HG03108 (cell line): ENCODE data around the gene OR10C1.

Source experiments
- ATAC-seq: cut with Tn5 transposase; IDR thresholded peaks from one replicate; pipeline ENCODE4 v1.9.1; 2021; ENCODE audit warnings: moderate library complexity; ENCODE audit not compliant: unreplicated experiment

OR10C1 gene

DNA sequence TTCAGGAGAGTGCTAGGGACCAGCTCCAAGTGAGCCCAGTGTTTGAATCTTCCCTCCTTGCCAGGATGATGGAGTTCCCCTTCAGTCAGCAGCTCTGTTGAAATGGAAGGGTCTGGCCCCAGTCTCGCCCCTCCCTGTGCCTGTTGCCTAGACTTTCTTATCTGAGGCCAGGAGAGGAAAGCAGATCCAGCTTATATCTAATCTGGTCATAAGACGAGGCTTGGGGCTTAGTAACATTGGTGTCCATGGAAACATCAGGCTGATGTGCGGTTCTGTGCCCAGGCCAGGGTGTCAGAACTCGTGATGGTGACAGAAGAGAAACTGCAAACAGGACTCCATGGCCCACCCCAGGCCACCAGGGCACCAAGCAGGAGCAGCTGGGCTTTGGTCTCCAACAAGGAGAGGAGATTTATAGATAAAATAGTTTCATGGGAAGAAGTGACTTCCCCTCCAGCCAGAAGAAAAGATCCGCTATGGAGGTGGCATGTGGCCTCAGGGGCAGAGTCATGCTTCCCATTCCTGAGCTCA is 38.9 kb downstream of the OR10C1 start:
- ATAC-seq, result no peak

DNA sequence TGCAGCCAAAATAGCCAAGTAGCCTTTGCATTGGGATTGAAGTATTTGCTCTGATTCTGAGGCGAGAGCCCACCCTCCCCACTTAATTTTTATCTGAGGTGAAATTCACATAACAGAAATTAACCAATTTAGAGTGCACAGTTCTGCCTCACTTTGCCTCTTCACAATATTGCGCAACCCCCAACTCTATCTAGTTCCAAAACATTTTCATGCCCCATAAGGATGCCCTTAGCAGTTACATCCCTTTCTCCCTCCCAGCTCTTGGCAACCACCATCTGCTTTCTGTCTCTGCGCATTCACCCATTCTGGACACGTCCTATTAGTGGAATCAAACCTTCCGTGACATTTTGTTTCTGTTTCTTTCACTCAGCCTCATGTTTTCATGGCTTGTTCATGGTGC is 39.6 kb downstream of the OR10C1 start:
- no peak for ATAC-seq

DNA sequence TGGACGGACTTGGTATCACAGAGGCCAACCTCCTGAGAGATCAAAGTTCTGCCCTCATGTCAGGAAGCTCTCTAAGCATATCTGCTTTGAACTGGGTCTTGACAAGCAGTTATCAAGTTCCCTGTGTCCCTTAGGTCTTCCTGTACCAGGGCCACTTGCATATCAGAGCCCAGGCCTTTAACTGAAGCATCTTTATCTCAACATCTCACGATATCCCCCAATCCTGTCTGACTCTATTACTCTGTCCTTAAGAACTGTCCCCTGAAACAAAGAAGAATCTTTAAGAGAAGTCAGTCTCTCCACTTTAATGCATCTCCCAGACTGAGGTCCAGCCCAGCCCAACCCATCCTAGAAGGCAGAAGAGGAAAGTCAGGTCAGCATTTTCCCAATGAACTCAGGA is 40.5 kb downstream of the OR10C1 start:
- ATAC-seq, result no peak

DNA sequence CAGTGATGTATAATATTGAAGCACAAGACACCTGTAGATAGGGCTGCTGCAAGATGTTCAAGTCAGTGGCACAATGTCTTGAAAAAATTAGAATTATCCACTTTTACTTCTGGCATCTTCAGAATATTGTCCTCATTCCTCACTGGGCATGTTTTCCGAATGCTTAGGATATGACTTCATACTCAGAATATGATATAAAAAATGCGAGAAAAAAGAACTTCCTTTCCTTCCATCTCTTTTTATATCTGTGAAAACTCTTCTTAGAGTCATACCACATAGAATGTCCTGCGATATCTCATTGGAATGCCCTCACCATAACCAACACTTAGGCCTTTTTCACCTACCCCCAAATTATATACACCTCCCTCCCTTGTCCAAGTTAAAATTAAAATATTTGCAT is 44.1 kb downstream of the OR10C1 start:
- no peak for ATAC-seq

DNA sequence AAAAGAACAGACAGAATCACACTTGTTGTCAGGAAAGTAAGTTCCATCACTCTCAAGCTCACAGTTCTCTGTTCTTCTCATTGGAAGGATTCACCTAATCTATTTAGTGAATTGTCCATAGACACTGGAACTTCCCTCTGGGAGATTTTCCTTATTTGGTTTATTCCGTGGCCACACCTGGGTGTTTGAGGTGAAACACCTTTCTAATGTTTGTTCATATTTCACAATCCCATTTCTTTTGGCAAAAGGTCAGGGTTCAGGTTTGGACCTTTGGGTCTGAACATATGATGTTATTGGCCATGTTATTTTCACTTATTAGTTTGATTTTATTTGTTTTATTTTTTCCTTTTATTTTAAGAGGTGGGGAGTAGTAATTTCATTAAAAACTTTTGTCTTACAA is 44.6 kb downstream of the OR10C1 start:
- ATAC-seq, result no peak

DNA sequence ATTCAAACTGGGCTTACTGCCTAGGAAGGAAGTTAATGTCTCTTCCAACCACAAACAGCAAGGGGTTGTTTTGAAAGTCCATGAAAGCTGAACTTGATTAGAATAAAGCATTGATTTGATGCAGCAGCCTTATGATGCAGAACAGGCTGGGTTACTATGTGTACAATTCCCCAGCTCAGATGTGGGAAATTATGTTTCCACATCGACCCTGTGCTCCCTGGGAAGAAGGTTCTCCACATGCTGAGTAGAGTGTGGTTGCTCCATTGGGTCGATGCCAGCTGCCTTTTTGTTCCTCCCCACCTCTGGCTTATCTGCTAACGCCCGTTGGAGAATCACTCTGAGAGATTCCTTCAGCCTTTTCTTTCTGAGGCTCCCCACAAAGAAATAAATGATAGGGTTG is 47.5 kb downstream of the OR10C1 start:
- no peak for ATAC-seq

DNA sequence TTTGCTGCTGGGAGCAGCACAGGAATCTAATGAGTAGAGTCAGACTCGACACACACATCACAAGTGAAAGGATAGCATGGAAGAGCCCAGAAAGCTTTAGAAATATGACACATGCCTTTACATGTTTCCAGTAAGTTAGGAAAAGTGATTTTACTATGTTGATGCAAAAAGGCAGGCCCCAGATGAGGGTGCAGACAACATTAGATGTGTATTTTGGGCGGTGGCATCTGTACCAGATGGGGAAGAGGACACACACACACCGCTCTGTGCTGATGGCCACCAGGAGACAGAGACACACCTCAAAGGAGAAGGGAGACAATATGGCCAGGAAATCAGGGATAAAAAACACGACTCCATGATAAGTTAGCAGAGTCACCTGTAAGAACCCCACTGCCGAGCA is 48.0 kb downstream of the OR10C1 start:
- no peak for ATAC-seq

DNA sequence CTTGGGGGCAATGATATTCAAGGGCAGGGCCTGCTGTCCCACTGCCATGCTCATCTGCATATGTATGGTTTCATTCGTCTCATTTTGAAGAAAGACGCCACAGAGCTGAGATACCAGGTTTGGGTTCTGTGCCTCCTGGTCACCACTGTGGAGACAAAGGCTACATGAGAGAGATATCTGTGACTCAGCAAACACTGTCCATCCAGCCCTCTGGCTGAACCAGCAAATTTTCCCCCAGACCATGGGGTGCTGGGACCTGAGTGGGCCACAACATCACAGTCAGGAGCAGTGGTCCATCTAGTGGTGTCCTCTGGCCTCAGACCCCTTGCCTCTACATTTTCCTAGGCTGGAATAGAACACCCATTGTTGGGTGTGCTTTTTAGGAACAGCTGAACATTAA is 48.6 kb downstream of the OR10C1 start, which contains the start of gene MAS1L:
Gene MAS1L, minus strand, starts transcription at position 297 of the 400 bp plus-strand sequence. Its CDS starts 54 bp downstream, at position 243.
- ATAC-seq, result no peak

DNA sequence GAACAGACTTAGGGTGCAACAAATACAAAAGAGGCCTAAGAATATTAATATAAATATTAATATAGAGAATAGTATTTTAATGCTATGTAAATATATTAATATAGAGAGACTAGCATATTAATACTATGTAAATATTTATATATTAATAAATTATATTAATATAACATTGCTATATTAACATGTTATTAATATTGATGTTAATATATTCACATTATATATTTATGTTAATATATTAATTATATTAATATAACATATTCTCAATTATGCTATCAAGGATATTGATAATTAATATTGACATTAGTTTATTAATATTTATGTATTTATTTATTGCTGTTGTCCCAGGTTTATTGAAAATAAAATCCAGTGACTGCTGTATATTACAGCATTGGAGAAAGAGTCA is 49.8 kb downstream of the OR10C1 start:
- no peak for ATAC-seq

DNA sequence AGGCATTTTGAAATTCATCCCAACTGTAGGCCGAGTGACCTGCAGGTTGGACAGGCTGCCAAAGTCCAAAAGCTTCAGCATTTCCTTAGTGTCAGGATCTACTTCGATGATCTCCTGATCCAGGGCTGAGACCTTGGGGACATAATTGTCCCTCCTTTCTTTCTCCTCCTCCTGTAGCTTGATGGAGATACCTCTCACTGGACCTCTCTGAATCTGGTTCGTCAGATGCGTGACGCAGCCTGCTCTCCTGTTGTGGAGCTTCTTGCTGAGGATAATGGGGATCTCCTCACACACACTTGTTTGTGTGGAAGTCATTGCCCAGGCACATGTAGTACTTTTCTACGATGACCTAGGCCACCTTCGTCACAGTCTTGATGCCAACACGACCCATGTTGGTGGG is 50.2 kb downstream of the OR10C1 start:
- no peak for ATAC-seq

DNA sequence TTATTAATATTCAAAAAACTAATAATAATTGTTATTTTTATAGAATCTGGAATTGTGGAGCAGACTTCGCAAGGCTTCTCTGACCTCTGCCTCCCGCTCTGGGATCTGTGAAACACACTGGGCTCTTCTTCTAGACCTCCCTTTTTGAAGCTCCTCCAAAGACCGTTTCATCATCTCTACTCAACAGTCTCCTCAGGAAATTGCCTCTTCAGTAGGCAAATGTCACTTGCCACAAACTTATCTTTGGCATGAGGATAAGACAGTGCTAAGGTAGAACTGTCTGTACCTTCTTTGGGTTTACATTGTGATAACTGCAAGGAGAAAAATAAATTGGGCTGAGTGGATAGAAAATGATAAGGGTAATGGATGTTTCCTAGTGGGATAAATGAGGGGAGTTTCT is 50.9 kb downstream of the OR10C1 start:
- no peak for ATAC-seq

DNA sequence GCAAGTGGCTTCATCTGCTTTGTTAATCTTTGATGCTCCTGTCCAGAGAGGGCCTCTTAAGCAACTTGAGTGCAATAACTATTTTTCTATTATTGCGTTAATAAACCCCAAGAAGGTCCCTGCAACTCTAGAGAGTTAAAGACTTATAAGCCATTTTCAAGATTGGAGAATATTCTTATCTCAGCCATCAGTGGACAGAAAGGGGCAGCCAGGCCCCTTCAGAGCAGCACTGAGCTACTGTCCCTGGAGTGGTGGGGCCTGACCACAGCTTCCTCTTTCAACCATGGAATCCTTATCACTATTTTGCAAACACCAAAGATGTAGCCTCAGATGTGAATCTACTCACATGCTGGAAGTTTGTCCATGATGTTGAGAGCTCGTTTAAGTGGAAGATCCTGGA is 51.4 kb downstream of the OR10C1 start:
- no peak for ATAC-seq
